Hematopoietic multipotent progenitor cell treated with erythropoietin and hydrocortisone succinate and interleukin-3 and kit ligand, for 15 days (in vitro differentiated cells): ENCODE data around the gene NES.

Source experiments
- DNase-seq: peaks from one replicate; pipeline ENCODE4 v3.0.0-alpha.2; 2015; ENCODE audit warnings: low spot score

NES gene

DNA sequence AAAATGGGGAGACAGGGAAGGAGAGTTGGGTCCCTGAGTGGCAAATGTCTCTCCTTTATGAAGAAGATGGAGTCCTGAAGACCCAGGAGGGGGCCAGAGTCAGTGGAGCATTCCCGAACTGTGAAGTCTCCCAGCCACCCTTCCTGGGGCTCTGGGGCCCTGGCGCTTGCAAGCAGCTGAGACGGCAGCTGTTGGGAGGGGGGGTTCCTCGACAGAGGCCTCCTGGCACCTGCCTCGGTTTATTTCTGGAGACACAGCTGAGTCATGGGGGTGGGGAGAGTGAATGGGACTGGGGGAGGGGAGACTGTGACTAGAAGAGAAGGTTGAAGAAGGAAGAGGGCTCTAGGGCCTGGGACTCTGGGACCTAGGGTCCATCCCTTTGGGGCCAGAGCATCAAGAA is 14.0 kb downstream of the NES start:
- DNase-seq: no peak

DNA sequence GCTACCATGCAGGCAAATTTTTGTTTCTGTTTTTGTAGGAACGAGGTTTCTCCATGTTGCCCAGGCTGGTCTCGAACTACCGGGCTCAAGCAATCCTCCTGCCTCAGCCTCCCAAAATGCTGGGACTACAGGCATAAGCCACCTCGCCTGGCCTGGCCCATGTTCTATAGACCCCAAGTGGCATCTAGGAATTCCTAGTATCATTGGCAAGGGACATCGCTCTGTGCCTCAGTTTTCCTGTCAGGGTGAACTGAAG is 14.5 kb downstream of the NES start:
- DNase-seq: no peak

DNA sequence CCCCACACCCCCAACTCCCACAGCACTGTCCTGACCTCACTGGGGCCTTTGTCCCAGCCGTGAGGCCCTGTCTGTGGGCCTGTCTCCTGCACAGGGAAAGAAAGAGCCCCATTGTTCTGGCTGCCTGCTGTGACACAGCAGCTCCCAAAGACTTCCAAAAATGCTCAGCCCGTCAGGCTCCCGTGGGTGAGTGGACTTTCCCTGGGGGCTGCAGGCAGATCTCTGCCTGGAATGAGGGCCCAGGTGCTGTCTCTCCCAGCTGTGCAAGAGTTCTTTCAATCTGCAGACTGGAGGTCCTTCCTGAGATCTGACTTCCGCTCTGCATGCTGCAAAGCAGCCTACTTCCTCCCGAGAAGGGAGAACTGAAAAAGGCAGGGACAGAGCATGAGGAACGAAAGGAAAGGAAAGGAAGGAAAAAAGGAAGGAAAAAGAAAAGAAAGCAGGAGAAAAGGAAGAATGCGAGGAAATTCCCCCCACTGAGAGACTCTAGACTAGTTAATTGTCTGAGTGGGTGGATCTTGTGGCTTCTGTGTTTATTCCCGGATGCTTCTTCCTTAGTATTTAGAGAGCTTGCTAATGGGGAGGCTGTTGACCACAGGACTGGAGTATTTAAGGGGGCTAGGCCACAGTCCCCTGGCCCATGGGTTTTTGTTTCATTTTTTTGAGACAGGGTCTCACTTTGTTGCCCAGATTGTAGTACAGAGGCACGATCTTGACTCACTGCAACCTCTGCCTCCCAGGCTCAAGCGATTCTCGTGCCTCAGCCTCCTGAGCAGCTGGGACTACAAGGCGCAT is 15.0 kb downstream of the NES start:
- no peak for DNase-seq

DNA sequence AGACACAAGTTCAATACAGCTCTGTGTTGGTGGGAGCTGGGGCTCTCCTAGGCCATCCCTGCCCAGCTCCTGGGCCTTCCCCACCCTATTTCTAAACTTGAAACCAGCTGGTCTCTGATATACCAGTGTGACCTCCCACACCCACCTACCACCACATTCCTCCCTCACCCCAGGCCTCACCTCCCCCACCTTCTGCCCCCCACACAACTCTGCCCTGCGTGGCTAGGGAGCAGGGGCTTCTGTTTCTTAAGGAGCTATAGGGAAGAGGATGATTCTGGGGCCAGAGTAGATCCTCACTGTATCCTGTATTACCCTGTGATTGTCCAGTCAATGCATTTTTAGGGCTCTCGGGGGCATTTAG is 16.5 kb downstream of the NES start:
- DNase-seq: no peak

DNA sequence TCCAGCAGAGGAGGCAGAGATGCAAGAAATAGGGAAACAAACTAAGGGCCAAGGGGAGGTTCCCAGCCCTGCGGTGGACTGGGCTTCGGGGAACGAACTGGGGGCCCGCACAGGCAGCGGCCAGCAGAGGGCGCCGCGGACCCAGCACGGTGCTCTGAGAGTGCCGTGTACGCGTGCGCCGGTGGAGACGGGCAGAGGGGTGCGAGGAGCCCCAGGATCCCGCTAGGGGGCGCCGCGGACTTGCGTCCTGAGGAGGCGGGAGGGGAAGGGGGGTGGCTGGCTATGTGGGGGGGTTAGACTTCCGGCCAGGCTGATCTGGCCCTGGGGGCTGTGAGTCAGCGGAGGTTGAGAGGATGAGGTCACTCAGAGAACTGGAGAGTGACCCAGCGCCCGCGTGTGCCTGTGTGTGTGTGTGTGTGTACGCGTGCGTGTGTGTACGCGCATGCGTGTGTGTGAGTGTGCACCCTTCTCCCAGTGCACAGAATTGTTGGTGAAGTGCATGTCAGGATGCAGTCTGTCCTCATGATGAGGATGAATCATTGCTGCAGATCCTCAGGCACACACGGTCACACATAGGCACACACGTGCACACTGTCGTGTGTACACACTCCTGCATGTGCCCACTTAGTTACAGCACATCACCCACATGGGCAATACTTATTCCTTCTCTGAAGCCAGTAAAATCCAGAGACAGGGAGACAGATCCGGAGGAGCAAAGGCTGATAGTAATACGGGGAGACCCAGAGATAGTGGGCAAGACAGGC is 17.0 kb downstream of the NES start:
- peak; percentile 92 for DNase-seq

DNA sequence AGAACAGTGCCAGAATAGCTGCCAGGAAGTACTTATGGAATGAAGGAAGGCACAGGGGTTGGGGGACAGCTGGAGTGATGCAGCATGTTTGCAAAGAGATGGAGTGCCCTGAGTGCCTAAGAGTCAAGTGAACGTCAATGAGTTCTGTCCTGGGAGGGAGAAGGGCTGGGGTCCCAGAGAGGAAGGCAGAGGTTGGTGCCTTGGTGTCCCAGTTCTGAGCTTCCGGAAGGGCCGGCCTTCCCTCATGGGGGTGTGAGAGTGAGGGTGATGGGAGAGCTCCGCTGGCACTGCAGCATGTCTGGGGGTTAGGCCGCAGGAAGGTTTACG is 17.6 kb downstream of the NES start:
- DNase-seq: no peak

DNA sequence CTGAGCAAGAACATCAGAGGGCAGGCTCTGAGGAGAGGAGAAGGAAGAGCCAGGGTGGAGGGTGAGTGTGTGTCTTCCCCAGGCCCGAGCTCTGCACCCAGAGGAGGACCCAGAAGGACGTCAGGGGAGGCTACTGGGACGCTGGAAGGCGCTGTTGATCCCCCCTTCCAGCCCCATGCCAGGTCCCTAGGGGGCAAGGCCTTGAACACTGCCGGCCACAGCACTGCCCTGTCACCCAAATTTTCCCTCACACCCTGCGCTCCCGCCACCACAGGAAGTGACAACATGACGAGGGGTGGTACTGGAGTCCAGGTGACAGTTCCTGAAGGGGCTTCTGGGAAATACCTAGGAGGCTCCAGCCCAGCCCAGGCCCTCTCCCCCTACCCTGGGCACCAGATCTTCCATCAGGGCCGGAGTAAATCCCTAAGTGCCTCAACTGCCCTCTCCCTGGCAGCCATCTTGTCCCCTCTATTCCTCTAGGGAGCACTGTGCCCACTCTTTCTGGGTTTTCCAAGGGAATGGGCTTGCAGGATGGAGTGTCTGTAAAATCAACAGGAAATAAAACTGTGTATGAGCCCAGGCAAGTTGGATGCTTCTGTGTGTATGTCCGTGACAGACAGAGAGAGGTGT is 18.1 kb downstream of the NES start:
- DNase-seq: no peak

DNA sequence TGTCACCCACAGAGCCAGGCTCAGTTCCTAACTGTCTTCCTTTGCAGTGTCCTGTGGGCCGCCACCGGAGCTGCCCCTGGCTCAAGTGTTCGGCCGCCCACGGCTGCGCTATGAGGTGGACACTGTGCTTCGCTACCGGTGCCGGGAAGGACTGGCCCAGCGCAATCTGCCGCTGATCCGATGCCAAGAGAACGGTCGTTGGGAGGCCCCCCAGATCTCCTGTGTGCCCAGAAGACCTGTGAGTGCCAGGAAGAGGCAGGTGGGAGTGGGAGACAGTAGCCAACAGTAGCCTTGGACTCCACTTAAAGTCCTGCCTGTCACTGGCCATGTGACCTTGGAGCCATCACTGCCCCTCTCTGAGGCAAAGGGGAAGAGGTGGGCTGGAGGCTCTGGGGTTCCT is 18.7 kb downstream of the NES start:
- no peak for DNase-seq

DNA sequence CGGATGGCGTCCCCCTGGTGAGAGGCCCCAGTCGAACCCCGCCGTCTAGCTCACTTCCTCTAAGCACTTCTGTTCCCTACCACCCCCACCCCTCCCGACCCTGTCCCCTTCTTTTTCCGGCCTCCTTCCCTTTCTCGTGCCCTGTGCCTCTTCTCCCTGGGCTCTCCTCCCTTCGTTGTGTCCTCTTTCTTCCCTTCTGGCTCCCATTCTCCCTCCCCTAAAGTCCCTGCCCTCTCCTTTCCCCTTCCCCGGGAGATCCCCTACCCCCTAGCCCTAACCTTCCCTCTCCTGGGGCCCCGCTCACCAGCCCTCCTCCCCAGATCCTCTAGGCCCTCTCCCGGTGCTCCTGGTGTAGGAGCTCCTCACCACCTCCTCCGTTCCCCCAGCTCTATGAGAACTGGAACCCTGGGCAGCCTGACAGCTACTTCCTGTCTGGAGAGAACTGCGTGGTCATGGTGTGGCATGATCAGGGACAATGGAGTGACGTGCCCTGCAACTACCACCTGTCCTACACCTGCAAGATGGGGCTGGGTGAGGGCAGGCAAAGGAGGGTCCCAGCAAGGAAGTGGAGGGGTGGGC is 19.4 kb downstream of the NES start:
- no peak for DNase-seq

DNA sequence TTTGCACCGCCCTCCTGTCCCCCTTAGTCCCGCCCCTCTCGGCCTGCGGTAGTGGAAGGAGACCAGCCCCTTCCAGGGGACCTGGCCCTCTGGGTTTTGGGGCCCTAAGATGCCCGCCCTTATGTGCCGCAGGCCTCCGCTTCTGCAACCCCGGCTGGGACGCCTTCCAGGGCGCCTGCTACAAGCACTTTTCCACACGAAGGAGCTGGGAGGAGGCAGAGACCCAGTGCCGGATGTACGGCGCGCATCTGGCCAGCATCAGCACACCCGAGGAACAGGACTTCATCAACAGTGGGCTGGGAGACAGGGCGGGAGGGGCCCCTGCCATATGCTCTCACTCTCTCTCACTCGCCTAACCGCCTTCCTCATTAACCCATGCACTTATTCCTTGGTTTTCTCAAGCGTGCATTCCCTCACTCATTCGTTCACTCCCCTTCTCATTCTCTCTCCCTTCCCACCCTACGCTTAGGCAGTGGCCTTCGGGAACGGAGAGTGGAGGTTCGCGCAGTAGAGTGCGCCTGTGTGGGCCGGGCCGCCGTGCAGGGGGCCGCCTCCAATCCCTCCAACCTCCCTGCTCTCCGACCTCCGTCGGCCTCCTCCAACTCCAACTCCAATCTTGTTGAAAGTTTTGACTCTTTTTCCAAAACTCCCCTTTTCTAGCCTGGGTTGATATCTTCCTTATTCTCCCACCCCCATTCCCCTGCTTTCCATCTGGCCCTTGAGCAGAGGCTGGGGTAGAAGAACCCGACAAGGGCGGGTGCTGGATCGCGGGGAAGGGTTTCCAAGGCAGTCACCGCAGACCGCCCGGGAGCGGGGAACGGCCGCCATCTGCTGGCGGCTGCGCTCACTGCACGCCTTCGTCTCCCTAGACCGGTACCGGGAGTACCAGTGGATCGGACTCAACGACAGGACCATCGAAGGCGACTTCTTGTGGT is 20.1 kb downstream of the NES start:
- peak; percentile 76 for DNase-seq

DNA sequence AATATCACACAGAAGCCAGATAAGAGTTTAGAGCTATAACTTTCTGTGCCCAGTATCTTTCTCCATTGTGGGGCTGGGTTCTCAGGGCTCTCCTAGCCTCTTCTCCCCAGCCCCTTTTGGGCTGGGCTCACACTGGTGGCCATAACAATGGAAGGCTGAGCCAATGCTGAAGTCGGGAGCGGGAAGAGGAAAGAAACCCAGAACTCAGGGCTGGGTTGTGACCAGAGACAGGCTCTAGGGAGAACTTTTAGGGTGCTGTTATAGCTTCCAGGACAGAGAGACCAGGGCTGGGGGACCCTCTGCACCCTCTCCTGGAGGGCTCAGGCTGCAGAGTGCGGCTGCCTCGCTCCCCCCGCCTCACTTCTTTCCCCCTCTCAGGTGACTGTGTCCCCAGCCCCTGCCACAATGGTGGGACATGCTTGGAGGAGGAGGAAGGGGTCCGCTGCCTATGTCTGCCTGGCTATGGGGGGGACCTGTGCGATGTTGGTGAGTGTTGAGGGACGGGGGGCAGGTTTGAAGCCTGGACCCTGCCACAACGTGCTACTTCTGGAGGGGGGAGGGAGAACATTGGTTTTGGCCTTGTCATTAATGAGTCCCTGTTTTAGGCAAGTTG is 21.2 kb downstream of the NES start:
- no peak for DNase-seq

DNA sequence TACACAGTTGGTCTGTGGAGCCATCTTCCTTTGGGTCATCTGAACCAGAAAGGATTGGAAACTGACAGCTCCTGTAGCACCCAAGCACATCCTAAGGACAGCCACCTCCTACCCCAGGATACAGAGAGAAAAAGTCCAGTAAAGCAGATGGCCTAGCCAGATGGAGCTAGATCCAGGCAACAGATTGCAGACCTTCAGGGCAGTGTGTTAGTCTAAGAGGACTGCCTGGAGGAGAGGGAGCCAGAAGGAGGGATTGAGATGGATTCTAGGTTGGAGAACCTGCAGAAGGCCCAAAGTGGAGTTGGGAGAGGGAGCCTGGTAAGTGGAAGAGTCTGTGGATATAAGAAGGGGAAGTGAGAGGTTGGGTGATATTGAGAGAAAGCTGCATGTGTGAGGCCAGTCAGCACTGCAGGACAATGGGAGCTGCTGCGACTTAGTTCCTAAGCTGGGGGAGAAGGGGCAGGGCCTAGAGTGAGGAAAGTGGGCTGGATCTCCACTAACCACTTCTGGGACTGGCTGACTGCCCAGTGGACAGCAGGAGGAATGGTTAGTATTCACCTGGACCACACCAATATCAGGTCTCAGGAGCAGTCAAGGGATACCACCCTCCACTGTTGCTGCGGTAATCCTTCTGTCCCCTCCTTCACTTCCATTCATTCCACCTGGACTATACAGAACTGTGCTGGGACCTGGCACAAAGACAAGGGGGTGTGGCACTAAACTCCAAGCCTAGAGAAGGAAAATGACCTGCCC is 21.9 kb downstream of the NES start:
- DNase-seq: no peak

DNA sequence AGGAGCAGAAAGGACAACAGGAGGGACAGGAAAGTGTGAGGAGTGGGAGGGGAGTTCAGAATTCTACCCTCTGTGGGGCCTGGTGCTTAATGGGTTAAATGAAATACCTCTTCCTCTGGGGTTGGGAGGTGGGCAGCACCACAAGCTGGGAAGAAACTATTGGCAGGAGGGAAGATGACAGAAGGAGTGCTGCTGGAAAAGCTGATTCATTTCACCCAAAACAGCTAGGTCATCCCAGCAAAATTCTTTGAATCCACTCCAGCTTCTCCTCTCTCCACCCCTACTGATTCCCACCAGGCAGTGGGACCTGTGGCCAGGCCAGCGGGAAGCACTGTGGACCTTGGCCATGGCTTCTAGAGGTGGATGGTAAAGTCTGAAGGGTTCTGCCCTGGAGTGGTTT is 22.5 kb downstream of the NES start:
- no peak for DNase-seq

DNA sequence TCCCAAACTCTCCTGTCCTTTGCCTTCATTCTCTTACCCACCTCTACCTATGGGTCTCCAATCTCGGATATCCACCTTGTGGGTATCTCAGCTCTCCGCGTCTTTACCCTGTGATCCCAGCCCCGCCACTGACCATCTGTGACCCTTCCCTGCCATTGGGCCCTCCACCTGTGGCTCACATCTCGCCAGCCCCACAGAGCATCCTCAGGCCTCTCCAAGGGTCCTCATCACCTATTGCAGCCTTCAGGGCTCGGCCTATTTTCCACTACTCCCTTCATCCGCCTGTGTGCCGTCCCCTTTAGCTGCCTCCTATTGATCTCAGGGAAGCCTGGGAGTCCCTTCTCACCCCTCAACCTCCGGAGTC is 24.2 kb downstream of the NES start:
- no peak for DNase-seq

DNA sequence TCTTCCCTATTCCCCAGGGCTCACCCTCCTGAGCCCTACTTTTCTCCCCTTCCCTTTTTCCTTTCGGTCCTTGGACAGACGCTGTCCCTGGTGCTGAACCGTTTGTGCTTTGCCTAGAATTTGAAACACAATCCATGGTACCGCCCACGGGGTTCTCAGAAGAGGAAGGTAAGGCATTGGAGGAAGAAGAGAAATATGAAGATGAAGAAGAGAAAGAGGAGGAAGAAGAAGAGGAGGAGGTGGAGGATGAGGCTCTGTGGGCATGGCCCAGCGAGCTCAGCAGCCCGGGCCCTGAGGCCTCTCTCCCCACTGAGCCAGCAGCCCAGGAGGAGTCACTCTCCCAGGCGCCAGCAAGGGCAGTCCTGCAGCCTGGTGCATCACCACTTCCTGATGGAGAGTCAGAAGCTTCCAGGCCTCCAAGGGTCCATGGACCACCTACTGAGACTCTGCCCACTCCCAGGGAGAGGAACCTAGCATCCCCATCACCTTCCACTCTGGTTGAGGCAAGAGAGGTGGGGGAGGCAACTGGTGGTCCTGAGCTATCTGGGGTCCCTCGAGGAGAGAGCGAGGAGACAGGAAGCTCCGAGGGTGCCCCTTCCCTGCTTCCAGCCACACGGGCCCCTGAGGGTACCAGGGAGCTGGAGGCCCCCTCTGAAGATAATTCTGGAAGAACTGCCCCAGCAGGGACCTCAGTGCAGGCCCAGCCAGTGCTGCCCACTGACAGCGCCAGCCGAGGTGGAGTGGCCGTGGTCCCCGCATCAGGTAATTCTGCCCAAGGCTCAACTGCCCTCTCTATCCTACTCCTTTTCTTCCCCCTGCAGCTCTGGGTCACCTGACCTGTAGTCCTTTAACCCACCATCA is 24.8 kb downstream of the NES start:
- no peak for DNase-seq

DNA sequence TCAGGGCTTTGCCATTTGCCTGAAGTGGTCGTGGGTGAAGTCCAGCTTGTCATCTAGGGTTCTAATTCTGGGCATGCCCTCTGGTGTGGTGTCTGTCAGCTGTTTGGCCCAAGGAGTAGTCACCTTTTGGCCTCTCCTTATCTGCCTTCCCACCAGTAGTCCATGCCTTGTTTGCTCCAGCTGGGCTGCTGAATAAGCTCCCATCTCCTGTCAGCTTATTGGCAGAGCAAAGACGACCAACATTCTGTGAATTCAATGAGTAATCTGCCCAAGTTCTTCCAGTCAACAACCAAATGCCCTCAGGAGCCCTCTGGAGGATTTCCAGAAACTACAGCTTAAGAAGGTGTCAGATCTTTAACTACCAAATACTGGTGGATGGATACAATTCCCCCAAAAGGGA is 28.3 kb downstream of the NES start:
- no peak for DNase-seq

DNA sequence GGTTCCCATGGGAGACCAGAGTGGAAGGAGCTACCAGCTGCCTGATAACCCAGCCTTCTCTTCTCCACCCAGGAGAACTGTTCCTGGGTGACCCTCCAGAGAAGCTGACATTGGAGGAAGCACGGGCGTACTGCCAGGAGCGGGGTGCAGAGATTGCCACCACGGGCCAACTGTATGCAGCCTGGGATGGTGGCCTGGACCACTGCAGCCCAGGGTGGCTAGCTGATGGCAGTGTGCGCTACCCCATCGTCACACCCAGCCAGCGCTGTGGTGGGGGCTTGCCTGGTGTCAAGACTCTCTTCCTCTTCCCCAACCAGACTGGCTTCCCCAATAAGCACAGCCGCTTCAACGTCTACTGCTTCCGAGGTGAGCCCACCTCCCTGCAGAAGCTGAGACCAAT is 28.7 kb downstream of the NES start:
- no peak for DNase-seq

DNA sequence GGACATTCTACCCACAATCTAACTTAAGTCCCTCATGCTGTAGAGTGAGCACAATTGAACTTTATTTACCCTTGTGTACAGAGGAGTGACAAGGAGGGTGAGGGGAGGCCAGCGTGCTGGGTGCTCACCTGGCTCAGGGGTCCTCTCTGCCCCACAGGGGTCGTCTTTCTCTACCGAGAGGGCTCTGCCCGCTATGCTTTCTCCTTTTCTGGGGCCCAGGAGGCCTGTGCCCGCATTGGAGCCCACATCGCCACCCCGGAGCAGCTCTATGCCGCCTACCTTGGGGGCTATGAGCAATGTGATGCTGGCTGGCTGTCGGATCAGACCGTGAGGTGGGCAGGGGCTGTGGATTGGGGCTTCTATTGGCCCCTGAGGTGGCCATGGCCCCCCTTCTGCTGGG is 29.9 kb downstream of the NES start:
- no peak for DNase-seq

DNA sequence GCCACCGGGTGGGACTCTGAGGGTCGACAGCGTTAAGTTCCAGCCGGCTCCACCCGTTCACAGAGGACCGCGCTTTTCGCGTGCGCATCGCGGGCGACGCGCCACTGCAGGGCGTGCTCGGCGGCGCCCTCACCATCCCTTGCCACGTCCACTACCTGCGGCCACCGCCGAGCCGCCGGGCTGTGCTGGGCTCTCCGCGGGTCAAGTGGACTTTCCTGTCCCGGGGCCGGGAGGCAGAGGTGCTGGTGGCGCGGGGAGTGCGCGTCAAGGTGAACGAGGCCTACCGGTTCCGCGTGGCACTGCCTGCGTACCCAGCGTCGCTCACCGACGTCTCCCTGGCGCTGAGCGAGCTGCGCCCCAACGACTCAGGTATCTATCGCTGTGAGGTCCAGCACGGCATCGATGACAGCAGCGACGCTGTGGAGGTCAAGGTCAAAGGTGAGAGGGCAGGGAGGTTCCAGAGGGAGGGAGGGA is 30.4 kb downstream of the NES start:
- DNase-seq: no peak

DNA sequence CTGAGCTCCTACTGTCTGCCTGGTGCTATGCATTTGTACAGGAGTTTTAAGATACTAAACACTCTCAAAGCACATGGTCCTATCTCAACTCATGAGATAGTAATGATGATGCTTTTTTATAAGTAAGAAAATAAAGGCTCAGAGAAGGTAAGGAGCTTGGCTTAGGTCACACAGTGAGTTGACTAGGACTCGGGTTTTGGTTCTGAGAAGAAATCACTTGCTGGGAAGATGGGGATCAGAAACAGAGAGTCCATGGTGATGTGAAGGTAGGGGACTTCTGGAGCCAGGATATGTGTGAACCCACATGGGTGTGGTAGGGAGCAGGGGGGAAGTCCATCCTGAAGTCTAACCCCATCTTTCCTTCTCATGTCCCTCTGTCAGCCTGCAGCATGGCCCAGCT is 31.5 kb downstream of the NES start:
- DNase-seq: no peak
